Measurements from ENCODE around the gene PLS3. TPM values are rescaled to one million over a fixed set of nuclear protein-coding genes. Genes with fewer than 3 reads are reported as not detected.

Gene PLS3
- total RNA-seq, 4 donors from 2014 or later = 129 to 268 (median 174) TPM

DNA sequence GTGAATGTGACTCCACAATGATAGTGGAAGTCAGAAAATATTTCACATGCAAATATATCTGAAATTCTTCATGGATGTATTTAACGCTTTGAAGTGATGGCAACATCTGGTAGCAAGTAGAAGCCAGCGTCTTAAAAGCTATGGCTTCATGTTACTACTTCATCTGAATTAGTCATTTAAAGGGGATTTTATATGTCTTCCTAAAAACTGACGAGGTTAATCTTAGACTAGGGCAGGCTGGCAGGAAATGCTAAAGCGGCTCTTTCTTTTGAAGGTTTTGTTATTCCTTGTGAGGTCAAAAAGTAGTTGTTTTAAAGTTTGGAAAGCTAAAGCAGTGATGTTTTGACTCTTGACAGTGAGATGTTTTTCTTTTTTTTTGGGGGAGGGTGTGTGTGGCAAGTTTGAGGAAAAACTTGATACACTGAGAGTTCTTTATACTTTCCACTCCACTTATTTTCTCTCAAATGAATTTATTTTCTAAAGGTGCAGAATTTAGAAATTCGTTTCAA is 22.6 kb downstream of the PLS3 start:
- no peak for DNase-seq
- no peak for TF ChIP-seq CTCF (IDR thresholded peaks at IDR 0.05)
- no peak for TF ChIP-seq POLR2A (IDR thresholded peaks at IDR 0.05)
- H3K36me3 ChIP-seq = no peaks in the 10 kb centered on the region
- intact Hi-C loops (cut with DNase I; ENCODE audit: low total_unique reads) = no loop called here
- H3K27me3 ChIP-seq = peaks cover 0 to 6% of the 10 kb centered on the region in 2 donors
- H3K9me3 ChIP-seq = no peaks in the 10 kb centered on the region
- peaks cover 0 to 4% of the 10 kb centered on the region in 2 donors for H3K4me1 ChIP-seq
- no peak overlapping the region for H3K4me3 ChIP-seq
- H3K27ac ChIP-seq = peak overlapping the region; percentile 71 to 81

DNA sequence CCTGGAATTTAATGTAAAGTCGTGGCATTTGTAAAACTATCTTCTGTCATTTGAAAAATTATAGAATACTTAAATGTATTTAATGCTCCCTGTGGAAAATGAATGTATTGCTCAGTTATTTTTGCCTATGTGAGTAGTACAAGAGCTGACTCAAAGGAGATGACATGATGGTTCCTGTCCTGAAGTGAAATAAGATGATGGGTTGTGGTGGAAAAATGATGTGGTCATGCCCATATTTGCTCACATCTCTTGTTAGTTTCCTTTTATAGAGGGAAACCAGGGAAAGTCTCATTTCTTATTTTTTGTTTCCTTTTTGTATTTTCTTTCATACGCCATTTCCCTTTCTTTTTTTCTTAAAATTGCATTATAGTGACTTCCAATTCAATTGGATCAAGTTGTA is 23.7 kb downstream of the PLS3 start:
- no peak for DNase-seq
- Histone ChIP-seq H3K36me3 (no peaks in the 10 kb centered on the region), H3K27ac (peak overlapping the region; percentile 71 to 81), H3K9me3 (no peaks in the 10 kb centered on the region), H3K4me1 (peaks cover 0 to 7% of the 10 kb centered on the region in 2 donors), H3K4me3 (no peak overlapping the region), H3K27me3 (peaks cover 0 to 1% of the 10 kb centered on the region in 2 donors)
- intact Hi-C loops (cut with DNase I; ENCODE audit: low total_unique reads) = no loop called here
- TF ChIP-seq CTCF (IDR thresholded peaks at IDR 0.05) = no peak
- TF ChIP-seq POLR2A (IDR thresholded peaks at IDR 0.05) = peak in 1 of 2 donors; percentile 12

- peak overlapping the region in 1 of 2 donors; percentile 21 for H3K27ac ChIP-seq
- H3K4me1 ChIP-seq = peaks cover 0 to 7% of the 10 kb centered on the region in 2 donors
- DNase-seq = no peak
- intact Hi-C loops (cut with DNase I; ENCODE audit: low total_unique reads) = no loop called here
- H3K9me3 ChIP-seq = no peaks in the 10 kb centered on the region
- TF ChIP-seq POLR2A (IDR thresholded peaks at IDR 0.05) (no peak), CTCF (IDR thresholded peaks at IDR 0.05) (no peak)
- H3K4me3 ChIP-seq = no peak overlapping the region
- H3K36me3 ChIP-seq = no peaks in the 10 kb centered on the region
- H3K27me3 ChIP-seq = no peaks in the 10 kb centered on the region
These were observed 27.2 kb downstream of the PLS3 start for GRCh38 chrX:115588179-115588578.

DNA sequence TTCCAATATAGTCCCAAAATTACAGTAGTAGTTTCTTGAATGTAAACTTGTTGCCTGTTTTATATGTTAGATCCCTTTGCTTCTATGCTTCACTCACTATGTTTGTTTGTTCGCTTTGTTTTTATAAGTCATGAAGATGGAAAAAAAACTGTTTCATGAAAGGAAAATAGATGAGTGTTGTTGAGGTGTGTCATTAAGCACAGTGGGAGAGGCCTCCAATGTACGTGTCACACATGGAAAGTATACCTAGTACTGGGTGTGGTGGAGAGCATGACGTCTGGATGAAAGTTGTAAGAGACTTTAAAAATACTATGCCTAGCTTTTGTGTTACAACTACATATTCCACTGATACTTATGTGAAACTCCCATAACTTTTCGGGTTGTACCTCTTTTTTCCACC is 28.4 kb downstream of the PLS3 start:
- Histone ChIP-seq H3K9me3 (no peaks in the 10 kb centered on the region), H3K4me3 (no peak overlapping the region), H3K4me1 (peaks cover 0 to 7% of the 10 kb centered on the region in 2 donors), H3K27me3 (no peaks in the 10 kb centered on the region), H3K27ac (no peak overlapping the region), H3K36me3 (no peaks in the 10 kb centered on the region)
- TF ChIP-seq CTCF (IDR thresholded peaks at IDR 0.05) (no peak), POLR2A (IDR thresholded peaks at IDR 0.05) (no peak)
- DNase-seq = no peak
- intact Hi-C loops (cut with DNase I; ENCODE audit: low total_unique reads) = no loop called here

- H3K4me3 ChIP-seq = no peak overlapping the region
- H3K9me3 ChIP-seq = no peaks in the 10 kb centered on the region
- peak overlapping the region; percentile 24 to 78 for H3K27ac ChIP-seq
- TF ChIP-seq POLR2A (IDR thresholded peaks at IDR 0.05) (no peak), CTCF (IDR thresholded peaks at IDR 0.05) (no peak)
- DNase-seq = no peak
- no peaks in the 10 kb centered on the region for H3K36me3 ChIP-seq
- intact Hi-C loops (cut with DNase I; ENCODE audit: low total_unique reads) = no loop called here
- H3K4me1 ChIP-seq = peaks cover 0 to 7% of the 10 kb centered on the region in 2 donors
- H3K27me3 ChIP-seq = no peaks in the 10 kb centered on the region
These were observed 30.4 kb downstream of the PLS3 start for GRCh38 chrX:115591420-115591819.
